CD8-positive, alpha-beta memory T cell (primary cell): ENCODE data around the gene OR2J1. TPM values are rescaled to one million over a fixed set of nuclear protein-coding genes. Genes with fewer than 3 reads are reported as not detected.
"Not testable (repeated sequence)": the region's sequence is repeated elsewhere in the genome, so short reads cannot be mapped to it uniquely, and the experiment has no call there.

Experiments
- CTCF ChIA-PET: fragments of 350-600 bp; sonication (Branson Sonifier 250); formaldehyde crosslinking; loops from one replicate; lab custom pipeline; 2021; ENCODE audit warnings: antibody characterized with exemption; lab: Charles Lee
- POLR2A ChIA-PET: fragments of 350-600 bp; sonication (Branson Sonifier 250); formaldehyde crosslinking; loops from one replicate; lab custom pipeline; 2021; ENCODE audit warnings: antibody characterized with exemption; lab: Charles Lee
- DNase-seq, 5 donors: peaks; one replicate each; pipeline versions ENCODE4 v3.0.0 to v3.0.0-alpha.2; 2020 to 2022; ENCODE audit warnings: mixed read lengths in 1 of 5
- H3K27ac ChIP-seq: one replicate; pipeline ENCODE4 v1.7.0; 2013; ENCODE audit warnings: low read depth, mild to moderate bottlenecking, low read length, moderate library complexity
- H3K27me3 ChIP-seq: 2 replicates; pipeline ENCODE4 v1.7.0; 2013; ENCODE audit warnings: low read length, mild to moderate bottlenecking; ENCODE audit not compliant: insufficient read depth, poor library complexity, severe bottlenecking
- H3K36me3 ChIP-seq: 2 replicates; pipeline ENCODE4 v1.7.0; 2013; ENCODE audit warnings: mild to moderate bottlenecking, low read length, moderate library complexity; ENCODE audit not compliant: insufficient read depth
- H3K4me1 ChIP-seq: 2 replicates; pipeline ENCODE4 v1.7.0; 2013; ENCODE audit warnings: mild to moderate bottlenecking, low read length, moderate library complexity; ENCODE audit not compliant: insufficient read depth
- H3K4me3 ChIP-seq: 2 replicates; pipeline ENCODE4 v1.7.0; 2013; ENCODE audit warnings: mild to moderate bottlenecking, low read length
- H3K9me3 ChIP-seq: 2 replicates; pipeline ENCODE4 v1.7.0; 2013; ENCODE audit warnings: mild to moderate bottlenecking, low read length
- H3K27ac Mint-ChIP-seq, 8 donors: one replicate each; pipeline ENCODE4 v1.8.0; 2020 to 2021; ENCODE audit warnings: mixed read lengths in 8 of 8, mild to moderate bottlenecking in 6 of 8, inconsistent platforms in 3 of 8, moderate library complexity in 3 of 8
- H3K27me3 Mint-ChIP-seq, 2 donors: one replicate each; pipeline ENCODE4 v1.8.0; 2020 to 2021; ENCODE audit warnings: mixed read lengths in 2 of 2, mild to moderate bottlenecking in 1 of 2, moderate library complexity in 1 of 2
- H3K36me3 Mint-ChIP-seq, 3 donors: one replicate each; pipeline ENCODE4 v1.8.0; 2020 to 2021; ENCODE audit warnings: mixed read lengths in 3 of 3, inconsistent platforms in 1 of 3, mild to moderate bottlenecking in 1 of 3
- H3K4me1 Mint-ChIP-seq, 3 donors: one replicate each; pipeline ENCODE4 v1.8.0; 2020 to 2021; ENCODE audit warnings: mixed read lengths in 3 of 3, inconsistent platforms in 1 of 3, mild to moderate bottlenecking in 1 of 3
- H3K4me3 Mint-ChIP-seq, 7 donors: one replicate each; pipeline ENCODE4 v1.8.0; 2020 to 2021; ENCODE audit warnings: mixed read lengths in 7 of 7, mild to moderate bottlenecking in 6 of 7, moderate library complexity in 4 of 7, inconsistent platforms in 2 of 7
- H3K9me3 Mint-ChIP-seq, 5 donors: one replicate each; pipeline ENCODE4 v1.8.0; 2020 to 2022; ENCODE audit warnings: mixed read lengths in 5 of 5, mild to moderate bottlenecking in 3 of 5, moderate library complexity in 2 of 5, inconsistent platforms in 1 of 5
- polyA plus RNA-seq: library from polyadenylated mRNA; unstranded; fragments of 300-500 nt; fragmentation: Illumina TruSeq; gene quantifications from one replicate; pipeline ENCODE4 v1.2.3, GENCODE V29; 2021
- total RNA-seq, 2 experiments: library from RNA; stranded (reverse); gene quantifications; one replicate each; pipeline ENCODE4 v1.2.3, GENCODE V29; 2021

Gene OR2J1
- total and polyA plus RNA-seq, 3 experiments from 2014 or later: not detected

GRCh38 chr6:29141606-29142005 is 42.3 kb downstream of the OR2J1 start:
- DNase-seq: no peak
- Histone ChIP-seq H3K36me3 (no peaks in the 10 kb centered on the region), H3K4me3 (no peak overlapping the region), H3K4me1 (no peaks in the 10 kb centered on the region), H3K9me3 (no peaks in the 10 kb centered on the region), H3K27ac (no peak overlapping the region), H3K27me3 (no peaks in the 10 kb centered on the region)
- ChIA-PET CTCF (no interaction called here), POLR2A (no interaction called here)
- no peaks in the 10 kb centered on the region for H3K4me1 Mint-ChIP-seq
- peaks cover 5 to 36% of the 10 kb centered on the region in 2 donors for H3K27me3 Mint-ChIP-seq
- H3K4me3 Mint-ChIP-seq: no peak overlapping the region
- H3K27ac Mint-ChIP-seq: no peak overlapping the region
- H3K36me3 Mint-ChIP-seq: no peaks in the 10 kb centered on the region
- H3K9me3 Mint-ChIP-seq: peaks cover 0 to 4% (median 3%) of the 10 kb centered on the region in 5 donors

GRCh38 chr6:29142309-29142708 is 43.0 kb downstream of the OR2J1 start:
- DNase-seq: no peak
- ChIA-PET POLR2A (no interaction called here), CTCF (no interaction called here)
- Histone ChIP-seq H3K4me3 (no peak overlapping the region), H3K9me3 (no peaks in the 10 kb centered on the region), H3K27me3 (no peaks in the 10 kb centered on the region), H3K27ac (no peak overlapping the region), H3K4me1 (no peaks in the 10 kb centered on the region), H3K36me3 (no peaks in the 10 kb centered on the region)
- no peaks in the 10 kb centered on the region for H3K4me1 Mint-ChIP-seq
- peaks cover 0 to 4% (median 3%) of the 10 kb centered on the region in 5 donors for H3K9me3 Mint-ChIP-seq
- no peak overlapping the region for H3K4me3 Mint-ChIP-seq
- H3K27ac Mint-ChIP-seq: no peak overlapping the region
- no peaks in the 10 kb centered on the region for H3K36me3 Mint-ChIP-seq
- peaks cover 5 to 39% of the 10 kb centered on the region in 2 donors for H3K27me3 Mint-ChIP-seq

- ChIA-PET POLR2A (no interaction called here), CTCF (no interaction called here)
- Histone ChIP-seq H3K36me3 (no peaks in the 10 kb centered on the region), H3K27me3 (no peaks in the 10 kb centered on the region), H3K27ac (no peak overlapping the region), H3K4me1 (no peaks in the 10 kb centered on the region), H3K9me3 (no peaks in the 10 kb centered on the region), H3K4me3 (no peak overlapping the region)
- no peaks in the 10 kb centered on the region for H3K36me3 Mint-ChIP-seq
- H3K4me3 Mint-ChIP-seq: no peak overlapping the region
- no peaks in the 10 kb centered on the region for H3K4me1 Mint-ChIP-seq
- H3K27me3 Mint-ChIP-seq: peaks cover 12 to 48% of the 10 kb centered on the region in 2 donors
- no peak overlapping the region for H3K27ac Mint-ChIP-seq
- H3K9me3 Mint-ChIP-seq: peaks cover 0 to 19% (median 6%) of the 10 kb centered on the region in 5 donors
- DNase-seq: no peak
Measured at GRCh38 chr6:29146179-29146578, 46.9 kb downstream of the OR2J1 start.

- Histone ChIP-seq H3K9me3 (no peaks in the 10 kb centered on the region), H3K4me3 (no peak overlapping the region), H3K27me3 (no peaks in the 10 kb centered on the region), H3K36me3 (no peaks in the 10 kb centered on the region), H3K4me1 (no peaks in the 10 kb centered on the region), H3K27ac (no peak overlapping the region)
- ChIA-PET POLR2A (no interaction called here), CTCF (no interaction called here)
- H3K9me3 Mint-ChIP-seq: peaks cover 0 to 19% (median 6%) of the 10 kb centered on the region in 5 donors
- no peak overlapping the region for H3K27ac Mint-ChIP-seq
- no peaks in the 10 kb centered on the region for H3K36me3 Mint-ChIP-seq
- no peak overlapping the region for H3K4me3 Mint-ChIP-seq
- no peak for DNase-seq
- H3K27me3 Mint-ChIP-seq: peaks cover 12 to 54% of the 10 kb centered on the region in 2 donors
- no peaks in the 10 kb centered on the region for H3K4me1 Mint-ChIP-seq
Measured at GRCh38 chr6:29147074-29147473, 47.8 kb downstream of the OR2J1 start.

- H3K36me3 Mint-ChIP-seq, H3K4me3 ChIP-seq, H3K9me3 ChIP-seq, H3K27ac ChIP-seq, H3K4me1 ChIP-seq, POLR2A ChIA-PET, H3K36me3 ChIP-seq, H3K4me1 Mint-ChIP-seq, H3K27ac Mint-ChIP-seq, DNase-seq, H3K27me3 ChIP-seq, CTCF ChIA-PET, H3K4me3 Mint-ChIP-seq: not testable (repeated sequence)
- peaks cover 0 to 15% (median 3%) of the 10 kb centered on the region in 5 donors for H3K9me3 Mint-ChIP-seq
- peaks cover 15 to 71% of the 10 kb centered on the region in 2 donors for H3K27me3 Mint-ChIP-seq
Measured at GRCh38 chr6:29149444-29149843, 50.2 kb downstream of the OR2J1 start.

Other genes with a start within 250 kb of the OR2J1 start
- 10 to 100 TPM; 67.7 to 69.2 TPM for gene TRIM27, start 175.5 kb upstream of the OR2J1 start, total RNA-seq
- gene TRIM27, start 175.5 kb upstream of the OR2J1 start, polyA plus RNA-seq: 61.6 TPM
- under 1 TPM; 0.66 to 0.73 TPM for gene ZNF311, start 94.2 kb upstream of the OR2J1 start, total RNA-seq
- not detected for gene ZNF311, start 94.2 kb upstream of the OR2J1 start, polyA plus RNA-seq
- gene OR2W1, start 54.3 kb upstream of the OR2J1 start, total RNA-seq: not detected
- not detected for gene OR2W1, start 54.3 kb upstream of the OR2J1 start, polyA plus RNA-seq
- not detected for gene OR2B3, start 12.2 kb upstream of the OR2J1 start, total RNA-seq
- not detected for gene OR2B3, start 12.2 kb upstream of the OR2J1 start, polyA plus RNA-seq
- not detected for gene OR2J3, start 8.6 kb downstream of the OR2J1 start, total RNA-seq
- not detected for gene OR2J3, start 8.6 kb downstream of the OR2J1 start, polyA plus RNA-seq
- not detected for gene OR2J2, start 71.4 kb downstream of the OR2J1 start, total RNA-seq
- gene OR2J2, start 71.4 kb downstream of the OR2J1 start, polyA plus RNA-seq: not detected
- not detected for gene OR14J1, start 202.2 kb downstream of the OR2J1 start, total RNA-seq
- gene OR14J1, start 202.2 kb downstream of the OR2J1 start, polyA plus RNA-seq: not detected